ENCODE data around the gene NXNL2. TPM values are rescaled to one million over a fixed set of nuclear protein-coding genes. Genes with fewer than 3 reads are reported as not detected.

NXNL2 gene
- total RNA-seq, 1 experiment from 2014 or later: 0.86 TPM

- intact Hi-C loops (cut with micrococcal nuclease): loop anchor here (1.0 to 5.0 kb wide), 4 partner anchors 148 to 684 kb away; no protein-coding TSS in a partner anchor
- Histone ChIP-seq H3K4me3 (replicated peaks in 1 of 2; ENCODE audit: low read depth in 1 of 2, low read length in 2 of 2) (no peak overlapping the region), H3K4me1 (ENCODE audit: control insufficient read depth in 1 of 2, insufficient read depth in 2 of 2, low read length in 2 of 2) (no peaks in the 10 kb centered on the region), H3K79me2 (ENCODE audit: insufficient read depth, low read length) (no peaks in the 10 kb centered on the region), H3K27me3 (ENCODE audit: insufficient read depth, low read length) (no peaks in the 10 kb centered on the region; the same call in 1 of the 2 replicates), H3K4me2 (ENCODE audit: low read length) (peak overlapping the region; percentile 41), H3K27ac (ENCODE audit: low read depth, low read length) (no peak overlapping the region), H3K9me2 (ENCODE audit: insufficient read depth) (no peaks in the 10 kb centered on the region), H3K36me3 (ENCODE audit: control insufficient read depth in 1 of 2, insufficient read depth in 2 of 2, low read length in 2 of 2) (no peaks in the 10 kb centered on the region), H2AFZ (ENCODE audit: low read depth, low read length, poor library complexity, severe bottlenecking) (peak overlapping the region; percentile 72), H3K9ac (ENCODE audit: low read length) (no peak overlapping the region), H4K20me1 (ENCODE audit: insufficient read depth) (no peaks in the 10 kb centered on the region), H3K9me3 (ENCODE audit: control insufficient read depth in 1 of 2, insufficient read depth in 1 of 2, low read depth in 1 of 2, low read length in 2 of 2) (no peaks in the 10 kb centered on the region)
- ChIA-PET CTCF (interaction anchor here (2.9 kb wide), 1 partner anchor 407 kb away, joined by 14 read pairs; no protein-coding TSS in a partner anchor), POLR2A (no interaction called here), RAD21 (ENCODE audit: low non-redundant PET in 1 of 2, low total read pairs in 2 of 2, uncharacterized antibody in 2 of 2, unreplicated experiment in 2 of 2) (no interaction called here)
- DNase-seq (ENCODE audit: low read depth, low spot score) (peak; percentile 34), ATAC-seq (peak; percentile 81)
- no TSS peak for BruUV-seq (replicated peaks)
- TF ChIP-seq EZH2phosphoT487 (IDR thresholded peaks at IDR 0.05; ENCODE audit: borderline replicate concordance) (no peak), TCF7L2 (IDR thresholded peaks at IDR 0.05; ENCODE audit: borderline replicate concordance, extremely low read depth, insufficient read depth, insufficient read length) (no peak), CEBPB (IDR thresholded peaks at IDR 0.05; ENCODE audit: low read depth) (no peak), RAD21 (IDR thresholded peaks at IDR 0.05; ENCODE audit: low read depth) (peak; percentile 81), ZFX (IDR thresholded peaks at IDR 0.05) (no peak), EGR1 (IDR thresholded peaks at IDR 0.05; ENCODE audit: low read depth) (no peak), CBX3 (IDR thresholded peaks at IDR 0.05; ENCODE audit: low read depth) (no peak), MAX (IDR thresholded peaks at IDR 0.05) (no peak), ZBTB33 (IDR thresholded peaks at IDR 0.05; ENCODE audit: extremely low read depth, insufficient replicate concordance, low read length) (no peak), FOSL1 (IDR thresholded peaks at IDR 0.05; ENCODE audit: low read depth) (no peak), SRF (IDR thresholded peaks at IDR 0.05; ENCODE audit: low read depth) (no peak), JUND (IDR thresholded peaks at IDR 0.05) (no peak), POLR2AphosphoS5 (IDR thresholded peaks at IDR 0.05; ENCODE audit: low read depth, low read length) (no peak), CTCF (IDR thresholded peaks at IDR 0.05 in 2 of 3, conservative IDR thresholded peaks at IDR 0.05 in 1 of 3; ENCODE audit: borderline replicate concordance in 1 of 3, insufficient read depth in 1 of 3, low read depth in 2 of 3, low read length in 2 of 3) (peak; percentile 67 to 82 (median 79))
Measured at GRCh38 chr9:88593537-88594185, 58.7 kb downstream of the NXNL2 start.

Other genes starting within 250 kb of the NXNL2 start
- gene SPIN1, start 146.7 kb upstream of the NXNL2 start, total RNA-seq (2021; ENCODE audit: unreplicated experiment): 74.0 TPM

Data from HCT116 (cell line).